Ishikawa (cell line): ENCODE data around the gene GUCA1A.

ENCODE experiments used
- EP300 ChIP-seq: IDR thresholded peaks from 2 replicates; pipeline ENCODE4 v1.6.1; 2012; ENCODE audit warnings: borderline replicate concordance
- RAD21 ChIP-seq: IDR thresholded peaks from 2 replicates; pipeline ENCODE4 v1.6.1; 2012; ENCODE audit warnings: low read depth
- REST ChIP-seq: IDR thresholded peaks from 2 replicates; pipeline ENCODE4 v1.6.1; 2012; ENCODE audit warnings: low read depth, mild to moderate bottlenecking
- TAF1 ChIP-seq: IDR thresholded peaks from 2 replicates; pipeline ENCODE4 v1.6.1; 2012; ENCODE audit warnings: low read depth, mild to moderate bottlenecking
- TF ChIP-seq, protein P1 (sequence below): IDR thresholded peaks from 2 replicates; pipeline ENCODE4 v1.6.1; 2012

GRCh38 chr6:42177514-42178364 lies 4.6 kb downstream of the GUCA1A start:
- TF ChIP-seq EP300: no peak
- no peak for TF ChIP-seq TAF1
- TF ChIP-seq, protein P1, sequence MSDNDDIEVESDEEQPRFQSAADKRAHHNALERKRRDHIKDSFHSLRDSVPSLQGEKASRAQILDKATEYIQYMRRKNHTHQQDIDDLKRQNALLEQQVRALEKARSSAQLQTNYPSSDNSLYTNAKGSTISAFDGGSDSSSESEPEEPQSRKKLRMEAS: no peak
- no peak for TF ChIP-seq RAD21
- TF ChIP-seq REST: no peak
